Endothelial cell (in vitro differentiated cells): Measurements from ENCODE around the gene AFG1L. TPM values are rescaled to one million over a fixed set of nuclear protein-coding genes. Genes with fewer than 3 reads are reported as not detected.
A peak's percentile ranks its signal among the peaks of the same experiment; 100 is the strongest.

Experiments
- DNase-seq: peaks from one replicate; pipeline ENCODE4 v3.0.0; 2021; ENCODE audit warnings: low spot score
- H3K27ac Mint-ChIP-seq: one replicate; pipeline ENCODE4 v1.8.0; 2021; ENCODE audit warnings: mixed read lengths, inconsistent platforms; ENCODE audit not compliant: unreplicated experiment
- H3K27me3 Mint-ChIP-seq: one replicate; pipeline ENCODE4 v1.8.0; 2021; ENCODE audit warnings: mild to moderate bottlenecking, moderate library complexity, mixed read lengths, inconsistent platforms; ENCODE audit not compliant: unreplicated experiment
- H3K36me3 Mint-ChIP-seq: one replicate; pipeline ENCODE4 v1.8.0; 2021; ENCODE audit warnings: mild to moderate bottlenecking, low read depth, mixed read lengths, inconsistent platforms; ENCODE audit not compliant: unreplicated experiment
- H3K4me1 Mint-ChIP-seq: one replicate; pipeline ENCODE4 v1.8.0; 2021; ENCODE audit warnings: mild to moderate bottlenecking, mixed read lengths, inconsistent platforms; ENCODE audit not compliant: unreplicated experiment
- H3K4me3 Mint-ChIP-seq: one replicate; pipeline ENCODE4 v1.8.0; 2021; ENCODE audit warnings: mild to moderate bottlenecking, mixed read lengths, inconsistent platforms; ENCODE audit not compliant: unreplicated experiment
- H3K9me3 Mint-ChIP-seq: one replicate; pipeline ENCODE4 v1.8.0; 2021; ENCODE audit warnings: mixed read lengths, inconsistent platforms; ENCODE audit not compliant: unreplicated experiment
- CTCF ChIP-seq: fragments of 200-600 bp; sonication (generic); IDR thresholded peaks from one replicate; pipeline ENCODE4 v1.5.0; 2021; ENCODE audit warnings: antibody characterized with exemption; ENCODE audit not compliant: unreplicated experiment
- total RNA-seq: library from RNA; stranded (reverse); fragmentation: NEBNext Ultra II Directional; extraction: Animal tissue kit (Norgen Biotek cat#: 25700); gene quantifications from one replicate; pipeline ENCODE4 v1.2.1, GENCODE V29; 2021; ENCODE audit not compliant: unreplicated experiment

The AFG1L gene
- total RNA-seq, 1 donor from 2014 or later, result 5.7 TPM

- peaks cover 7% of the 10 kb centered on the region for H3K4me1 Mint-ChIP-seq
- peak overlapping the region; percentile 86 for H3K4me3 Mint-ChIP-seq
- H3K27me3 Mint-ChIP-seq, result peaks cover 7% of the 10 kb centered on the region
- peak; percentile 10 for DNase-seq
- no peaks in the 10 kb centered on the region for H3K9me3 Mint-ChIP-seq
- peak overlapping the region; percentile 57 for H3K27ac Mint-ChIP-seq
- no peak for TF ChIP-seq CTCF
- H3K36me3 Mint-ChIP-seq, result peaks cover 4% of the 10 kb centered on the region
These were observed 262.1 kb downstream of the AFG1L start for GRCh38 chr6:108556866-108557493.

- H3K27me3 Mint-ChIP-seq, result peaks cover 13% of the 10 kb centered on the region
- peak overlapping the region; percentile 97 for H3K4me3 Mint-ChIP-seq
- peak overlapping the region; percentile 82 for H3K27ac Mint-ChIP-seq
- H3K9me3 Mint-ChIP-seq, result no peaks in the 10 kb centered on the region
- peak; percentile 86 for DNase-seq
- H3K4me1 Mint-ChIP-seq, result peaks cover 14% of the 10 kb centered on the region
- TF ChIP-seq CTCF, result peak; percentile 40
- H3K36me3 Mint-ChIP-seq, result peaks cover 12% of the 10 kb centered on the region
These were observed 262.9 kb downstream of the AFG1L start for GRCh38 chr6:108557494-108558371.

- peak; percentile 96 for DNase-seq
- Mint-ChIP-seq H3K36me3 (peaks cover 13% of the 10 kb centered on the region), H3K27ac (peak overlapping the region; percentile 89), H3K9me3 (no peaks in the 10 kb centered on the region), H3K4me3 (peak overlapping the region; percentile 97), H3K4me1 (peaks cover 22% of the 10 kb centered on the region), H3K27me3 (peaks cover 16% of the 10 kb centered on the region)
- no peak for TF ChIP-seq CTCF
These were observed 263.7 kb downstream of the AFG1L start for GRCh38 chr6:108558372-108559096.

- peaks cover 16% of the 10 kb centered on the region for H3K27me3 Mint-ChIP-seq
- peak overlapping the region; percentile 89 for H3K27ac Mint-ChIP-seq
These were observed 264.4 kb downstream of the AFG1L start for GRCh38 chr6:108559097-108559883.

More at GRCh38 chr6:108559097-108559883, 264.4 kb downstream of the AFG1L start:
- TF ChIP-seq CTCF, result no peak
- Mint-ChIP-seq H3K9me3 (no peaks in the 10 kb centered on the region), H3K36me3 (peaks cover 13% of the 10 kb centered on the region), H3K4me1 (peaks cover 27% of the 10 kb centered on the region), H3K4me3 (peak overlapping the region; percentile 97)
- DNase-seq, result peak; percentile 70
